H9 (cell line): ENCODE data around the gene PRKAG2. TPM values are rescaled to one million over a fixed set of nuclear protein-coding genes. Genes with fewer than 3 reads are reported as not detected.

ENCODE experiments used
- DNase-seq: peaks from one replicate; pipeline ENCODE4 v3.0.0-alpha.2; 2017
- H2AFZ ChIP-seq: one replicate; pipeline ENCODE4 v1.6.1; 2013; ENCODE audit warnings: mild to moderate bottlenecking, low read length, control low read depth, moderate library complexity
- H2AK5ac ChIP-seq: 2 replicates; pipeline ENCODE4 v1.6.1; 2013; ENCODE audit warnings: low read length, control low read depth, mixed read lengths; ENCODE audit not compliant: insufficient read length
- H2BK120ac ChIP-seq: one replicate; pipeline ENCODE4 v1.6.1; 2013; ENCODE audit warnings: low read depth, mild to moderate bottlenecking, low read length, control low read depth, inconsistent platforms; ENCODE audit not compliant: poor library complexity, severe bottlenecking
- H2BK12ac ChIP-seq: 2 replicates; pipeline ENCODE4 v1.6.1; 2013; ENCODE audit warnings: low read length, control low read depth, mixed read lengths, low read depth; ENCODE audit not compliant: insufficient read length
- H2BK15ac ChIP-seq: 2 replicates; pipeline ENCODE4 v1.6.1; 2013; ENCODE audit warnings: low read depth, low read length, control low read depth
- H2BK20ac ChIP-seq: one replicate; pipeline ENCODE4 v1.6.1; 2013; ENCODE audit warnings: low read depth, mild to moderate bottlenecking, low read length, control low read depth, inconsistent platforms; ENCODE audit not compliant: poor library complexity, severe bottlenecking
- H2BK5ac ChIP-seq: 2 replicates; pipeline ENCODE4 v1.6.1; 2013; ENCODE audit warnings: low read length, control low read depth, mixed read lengths; ENCODE audit not compliant: insufficient read length
- H3K14ac ChIP-seq: 2 replicates; pipeline ENCODE4 v1.6.1; 2013; ENCODE audit warnings: low read length, control low read depth; ENCODE audit not compliant: insufficient read depth
- H3K18ac ChIP-seq: 2 replicates; pipeline ENCODE4 v1.6.1; 2013; ENCODE audit warnings: low read depth, mild to moderate bottlenecking, mixed read lengths, low read length, control low read depth; ENCODE audit not compliant: insufficient read length
- H3K23ac ChIP-seq: 2 replicates; pipeline ENCODE4 v1.6.1; 2013; ENCODE audit warnings: low read length, control low read depth, mixed read lengths, low read depth; ENCODE audit not compliant: insufficient read length
- H3K23me2 ChIP-seq: 2 replicates; pipeline ENCODE4 v1.6.1; 2013; ENCODE audit warnings: low read depth, mild to moderate bottlenecking, mixed read lengths, low read length, control low read depth; ENCODE audit not compliant: insufficient read length, poor library complexity, severe bottlenecking
- H3K27ac ChIP-seq: 2 replicates; pipeline ENCODE4 v1.5.1; 2013; ENCODE audit warnings: low read length, control low read depth, mixed read lengths, low read depth; ENCODE audit not compliant: insufficient read length
- H3K27me3 ChIP-seq: 2 replicates; pipeline ENCODE4 v1.6.1; 2013; ENCODE audit warnings: low read length, control low read depth, inconsistent platforms; ENCODE audit not compliant: insufficient read depth
- H3K4ac ChIP-seq: 2 replicates; pipeline ENCODE4 v1.6.1; 2013; ENCODE audit warnings: low read depth, mild to moderate bottlenecking, control low read depth, inconsistent platforms, low read length, moderate library complexity
- H3K4me1 ChIP-seq: 2 replicates; pipeline ENCODE4 v1.6.1; 2013; ENCODE audit warnings: low read length, control low read depth, inconsistent platforms; ENCODE audit not compliant: insufficient read depth
- H3K4me2 ChIP-seq: 2 replicates; pipeline ENCODE4 v1.6.1; 2013; ENCODE audit warnings: low read length, control low read depth, mixed read lengths; ENCODE audit not compliant: insufficient read length, insufficient read depth
- H3K56ac ChIP-seq: 2 replicates; pipeline ENCODE4 v1.6.1; 2013; ENCODE audit warnings: low read depth, mild to moderate bottlenecking, mixed read lengths, low read length, control low read depth; ENCODE audit not compliant: insufficient read length
- H3K79me1 ChIP-seq: 2 replicates; pipeline ENCODE4 v1.6.1; 2013; ENCODE audit warnings: low read depth, mild to moderate bottlenecking, moderate library complexity, low read length, control low read depth, inconsistent platforms; ENCODE audit not compliant: insufficient read depth, poor library complexity, severe bottlenecking
- H3K79me2 ChIP-seq: 2 replicates; pipeline ENCODE4 v1.6.1; 2013; ENCODE audit warnings: low read length, control low read depth, inconsistent platforms; ENCODE audit not compliant: insufficient read depth
- H3K9ac ChIP-seq: 2 replicates; pipeline ENCODE4 v1.6.1; 2013; ENCODE audit warnings: low read length, control low read depth, mixed read lengths; ENCODE audit not compliant: insufficient read length; ENCODE audit errors: extremely low read depth
- H3K9me3 ChIP-seq: one replicate; pipeline ENCODE4 v1.6.1; 2013; ENCODE audit warnings: low read depth, low read length, inconsistent platforms; ENCODE audit not compliant: control insufficient read depth
- H3T11ph ChIP-seq: one replicate; pipeline ENCODE4 v1.6.1; 2013; ENCODE audit warnings: mild to moderate bottlenecking, low read length, control low read depth, inconsistent platforms
- H4K20me1 ChIP-seq: one replicate; pipeline ENCODE4 v1.6.1; 2013; ENCODE audit not compliant: control insufficient read depth, insufficient read length, insufficient read depth
- H4K5ac ChIP-seq: 2 replicates; pipeline ENCODE4 v1.6.1; 2013; ENCODE audit warnings: low read depth, mild to moderate bottlenecking, mixed read lengths, low read length, control low read depth; ENCODE audit not compliant: insufficient read length
- H4K8ac ChIP-seq: replicated peaks from 2 replicates; pipeline ENCODE4 v1.6.1; 2013; ENCODE audit warnings: low read length, control low read depth, mixed read lengths, low read depth; ENCODE audit not compliant: insufficient read length
- H4K91ac ChIP-seq: 2 replicates; pipeline ENCODE4 v1.6.1; 2013; ENCODE audit warnings: low read depth, mild to moderate bottlenecking, moderate library complexity, mixed read lengths, low read length, control low read depth; ENCODE audit not compliant: insufficient read length
- H3K27ac Mint-ChIP-seq, 3 experiments: 2 replicates in 2 of 3; 3 replicates in 1 of 3; pipeline ENCODE4 v1.8.0; 2020 to 2021; ENCODE audit warnings: mixed read lengths in 3 of 3, mild to moderate bottlenecking in 1 of 3, moderate library complexity in 1 of 3
- H3K27me3 Mint-ChIP-seq: 2 replicates; pipeline ENCODE4 v1.8.0; 2021; ENCODE audit warnings: low read depth, mild to moderate bottlenecking, moderate library complexity, mixed read lengths
- H3K36me3 Mint-ChIP-seq, 3 experiments: 2 replicates in 2 of 3; 3 replicates in 1 of 3; pipeline ENCODE4 v1.8.0; 2020 to 2021; ENCODE audit warnings: low read depth in 3 of 3, mixed read lengths in 3 of 3; ENCODE audit not compliant: insufficient read depth in 1 of 3
- H3K4me1 Mint-ChIP-seq, 2 experiments: 2 replicates each; pipeline ENCODE4 v1.8.0; 2020; ENCODE audit warnings: mixed read lengths in 2 of 2
- H3K4me3 Mint-ChIP-seq, 2 experiments: 2 replicates in 1 of 2; 3 replicates in 1 of 2; pipeline ENCODE4 v1.8.0; 2020 to 2021; ENCODE audit warnings: mild to moderate bottlenecking in 2 of 2, mixed read lengths in 2 of 2, moderate library complexity in 1 of 2
- H3K9me3 Mint-ChIP-seq, 2 experiments: 2 replicates in 1 of 2; 3 replicates in 1 of 2; pipeline ENCODE4 v1.8.0; 2020; ENCODE audit warnings: mild to moderate bottlenecking in 2 of 2, mixed read lengths in 2 of 2, moderate library complexity in 1 of 2
- WGBS: extraction: QIAGEN DNeasy Blood & Tissue Kit; methylation state at CpG from one replicate; pipeline ENCODE4 v1.1.7; 2013; ENCODE audit warnings: missing lambda C conversion rate, low lambda C conversion rate, mixed read lengths; ENCODE audit not compliant: insufficient read length; ENCODE audit errors: extremely low coverage; 5-methylcytosine and 5-hydroxymethylcytosine counted together
- total RNA-seq: library from RNA; stranded (reverse); gene quantifications from 2 replicates; pipeline ENCODE4 v1.2.1, GENCODE V29; 2021
- TF ChIP-seq, protein P1 (sequence below): fragments of 200-600 bp; sonication (generic); conservative IDR thresholded peaks from 3 replicates; pipeline ENCODE4 v1.8.0; 2021; ENCODE audit warnings: antibody characterized with exemption, mild to moderate bottlenecking

Gene PRKAG2
- total RNA-seq, 1 experiment from 2014 or later, result 11.8 TPM

DNA sequence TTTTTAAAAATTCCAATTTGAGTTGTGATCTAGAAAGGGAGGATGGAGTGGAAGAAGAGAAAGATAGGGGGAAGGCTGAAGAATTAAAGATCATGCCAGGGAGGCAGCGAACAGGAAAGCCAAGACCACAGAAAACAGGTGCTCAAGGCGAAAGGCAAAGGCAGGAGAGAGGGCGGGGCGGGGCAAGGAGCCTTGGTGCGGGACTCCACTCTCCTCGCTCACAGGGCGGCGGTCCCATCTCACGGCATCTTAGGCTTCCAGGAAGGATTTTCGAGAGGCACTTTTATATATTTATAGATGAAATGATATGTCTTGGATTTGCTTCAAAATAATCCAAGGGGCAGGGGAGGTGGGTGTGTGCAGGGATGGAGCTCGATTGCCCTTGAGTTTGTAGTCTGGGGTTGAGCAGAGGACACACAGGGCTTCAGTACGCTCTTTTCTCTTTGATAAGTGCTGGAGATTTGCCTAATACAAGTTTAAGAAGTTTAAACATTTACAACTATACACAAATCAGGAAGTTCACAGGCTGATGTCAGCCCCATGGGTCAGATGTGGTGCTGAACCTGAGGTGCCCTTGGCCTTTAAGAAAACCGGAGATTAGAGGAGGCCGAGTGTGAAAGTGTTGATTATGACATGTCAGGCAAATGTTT lies 161.1 kb downstream of the PRKAG2 start:
- no peak overlapping the region for H2BK20ac ChIP-seq
- H2AK5ac ChIP-seq, result no peak overlapping the region
- no peak overlapping the region for H2BK12ac ChIP-seq
- no peaks in the 10 kb centered on the region for H3K36me3 Mint-ChIP-seq
- H3K4me1 Mint-ChIP-seq, result peaks cover 4% of the 10 kb centered on the region in 2 experiments; a peak in 2 of 4 replicates
- TF ChIP-seq, protein P1, sequence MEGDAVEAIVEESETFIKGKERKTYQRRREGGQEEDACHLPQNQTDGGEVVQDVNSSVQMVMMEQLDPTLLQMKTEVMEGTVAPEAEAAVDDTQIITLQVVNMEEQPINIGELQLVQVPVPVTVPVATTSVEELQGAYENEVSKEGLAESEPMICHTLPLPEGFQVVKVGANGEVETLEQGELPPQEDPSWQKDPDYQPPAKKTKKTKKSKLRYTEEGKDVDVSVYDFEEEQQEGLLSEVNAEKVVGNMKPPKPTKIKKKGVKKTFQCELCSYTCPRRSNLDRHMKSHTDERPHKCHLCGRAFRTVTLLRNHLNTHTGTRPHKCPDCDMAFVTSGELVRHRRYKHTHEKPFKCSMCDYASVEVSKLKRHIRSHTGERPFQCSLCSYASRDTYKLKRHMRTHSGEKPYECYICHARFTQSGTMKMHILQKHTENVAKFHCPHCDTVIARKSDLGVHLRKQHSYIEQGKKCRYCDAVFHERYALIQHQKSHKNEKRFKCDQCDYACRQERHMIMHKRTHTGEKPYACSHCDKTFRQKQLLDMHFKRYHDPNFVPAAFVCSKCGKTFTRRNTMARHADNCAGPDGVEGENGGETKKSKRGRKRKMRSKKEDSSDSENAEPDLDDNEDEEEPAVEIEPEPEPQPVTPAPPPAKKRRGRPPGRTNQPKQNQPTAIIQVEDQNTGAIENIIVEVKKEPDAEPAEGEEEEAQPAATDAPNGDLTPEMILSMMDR, result no peak
- H3K4me2 ChIP-seq, result no peak overlapping the region
- H3K23ac ChIP-seq, result no peak overlapping the region
- H3K14ac ChIP-seq, result no peak overlapping the region
- H3K4me1 ChIP-seq, result no peaks in the 10 kb centered on the region
- no peak overlapping the region for H3K27ac ChIP-seq
- no peak overlapping the region for H2AFZ ChIP-seq
- peaks cover 0 to 8% of the 10 kb centered on the region in 2 experiments; a peak in 1 of 5 replicates for H3K9me3 Mint-ChIP-seq
- no peak overlapping the region for H4K5ac ChIP-seq
- no peaks in the 10 kb centered on the region for H3K79me2 ChIP-seq
- no peak overlapping the region for H2BK5ac ChIP-seq
- H3K79me1 ChIP-seq, result no peaks in the 10 kb centered on the region
- H3K27me3 ChIP-seq, result no peaks in the 10 kb centered on the region
- no peak overlapping the region for H3K18ac ChIP-seq
- no peak overlapping the region for H3T11ph ChIP-seq
- H4K20me1 ChIP-seq, result no peaks in the 10 kb centered on the region
- H3K27me3 Mint-ChIP-seq, result peaks cover 25% of the 10 kb centered on the region
- DNase-seq, result no peak
- H3K56ac ChIP-seq, result no peak overlapping the region
- H3K9ac ChIP-seq, result no peak overlapping the region
- H3K23me2 ChIP-seq, result no peaks in the 10 kb centered on the region
- H3K27ac Mint-ChIP-seq, result no peak overlapping the region
- no peak overlapping the region for H3K4ac ChIP-seq
- H2BK15ac ChIP-seq, result no peak overlapping the region
- no peaks in the 10 kb centered on the region for H3K9me3 ChIP-seq
- H2BK120ac ChIP-seq, result no peak overlapping the region
- no peak overlapping the region for H3K4me3 Mint-ChIP-seq
- H4K91ac ChIP-seq, result no peak overlapping the region
- no peak overlapping the region for H4K8ac ChIP-seq
- WGBS, result no CpG with 5 or more reads among the region's 14 CpGs
